Calu3 (cell line): ENCODE results near the gene ABHD17A. TPM values are rescaled to one million over a fixed set of nuclear protein-coding genes. Genes with fewer than 3 reads are reported as not detected.
A peak's percentile ranks its signal among the peaks of the same experiment; 100 is the strongest.

Experiments used
- BruUV-seq: library from RNA; stranded (reverse); fragments of 400-500 nt; replicated peaks from 2 replicates; lab custom pipeline; 2021; lab: Mats Ljungman, UMichigan
- CTCF ChIA-PET: fragments of 300-600 bp; sonication (Branson Sonifier 250); formaldehyde crosslinking; loops from one replicate; lab custom pipeline; 2022; ENCODE audit warnings: antibody characterized with exemption; lab: Charles Lee
- DNase-seq: peaks from one replicate; pipeline ENCODE4 v3.0.0; 2022
- H3K27ac Mint-ChIP-seq: one replicate; pipeline ENCODE4 v1.8.0; 2022; ENCODE audit warnings: mixed read lengths; ENCODE audit not compliant: unreplicated experiment
- H3K27me3 Mint-ChIP-seq: one replicate; pipeline ENCODE4 v1.8.0; 2022; ENCODE audit warnings: mixed read lengths; ENCODE audit not compliant: unreplicated experiment
- H3K36me3 Mint-ChIP-seq: one replicate; pipeline ENCODE4 v1.8.0; 2022; ENCODE audit warnings: mild to moderate bottlenecking, moderate library complexity, mixed read lengths; ENCODE audit not compliant: insufficient read depth, unreplicated experiment
- H3K4me1 Mint-ChIP-seq: one replicate; pipeline ENCODE4 v1.8.0; 2022; ENCODE audit warnings: mild to moderate bottlenecking, low read depth, mixed read lengths; ENCODE audit not compliant: unreplicated experiment
- H3K4me3 Mint-ChIP-seq: one replicate; pipeline ENCODE4 v1.8.0; 2022; ENCODE audit warnings: mild to moderate bottlenecking, low read depth, moderate library complexity, mixed read lengths; ENCODE audit not compliant: unreplicated experiment
- H3K9me3 Mint-ChIP-seq: one replicate; pipeline ENCODE4 v1.8.0; 2022; ENCODE audit warnings: low read depth, mixed read lengths; ENCODE audit not compliant: unreplicated experiment
- intact Hi-C: fragments of 100-400 bp; cut with micrococcal nuclease; formaldehyde crosslinking; loops from one replicate; pipeline ENCODE4 v1.10.0; 2022; ENCODE audit not compliant: unreplicated experiment
- total RNA-seq: library from RNA; stranded (reverse); gene quantifications from 2 replicates; pipeline ENCODE4 v1.2.3, GENCODE V29; 2022
- TF ChIP-seq, protein P1 (sequence below): fragments of 200-600 bp; IDR thresholded peaks from one replicate; pipeline ENCODE4 v1.8.0; 2022; ENCODE audit warnings: antibody characterized with exemption; ENCODE audit not compliant: unreplicated experiment

The ABHD17A gene
- total RNA-seq, 1 experiment from 2014 or later: 35.2 TPM

DNA sequence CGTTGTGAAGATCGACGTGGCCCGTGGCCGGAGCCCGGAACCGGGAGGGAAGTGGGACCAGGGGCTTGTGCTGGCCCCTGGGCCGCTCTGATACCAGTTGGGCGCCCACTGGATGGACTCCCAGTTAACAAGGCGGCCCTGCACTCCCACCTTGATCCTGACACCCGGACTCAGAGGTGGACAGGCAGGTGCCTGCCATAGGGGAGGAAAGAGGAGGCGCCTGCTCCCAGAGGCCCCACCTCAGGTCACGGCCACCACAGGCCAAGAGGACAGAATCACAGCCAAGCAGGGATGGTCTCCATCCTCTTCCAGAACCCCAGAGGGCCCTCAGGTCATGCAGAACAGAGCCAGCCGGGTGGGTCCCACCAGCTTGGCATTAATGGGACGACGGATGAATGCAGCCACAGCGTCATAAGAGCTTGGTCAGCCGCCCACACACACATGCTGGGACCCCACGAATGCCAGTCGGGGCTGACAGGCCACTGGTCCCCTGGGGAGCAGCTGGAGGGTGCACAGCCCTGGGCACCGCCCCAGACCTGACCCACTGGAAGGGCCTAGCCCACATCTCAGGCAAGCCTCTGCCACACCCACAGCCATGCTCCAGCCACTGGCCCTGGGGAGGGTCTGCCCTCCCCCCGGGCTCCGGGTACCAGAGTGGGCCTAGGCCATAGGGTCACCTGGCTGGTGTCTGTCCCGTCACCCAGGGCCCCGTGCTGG, 12.3 kb downstream of the ABHD17A start:
- Mint-ChIP-seq H3K4me1 (peaks cover 8% of the 10 kb centered on the region), H3K36me3 (peaks cover 25% of the 10 kb centered on the region), H3K27me3 (no peaks in the 10 kb centered on the region), H3K9me3 (no peaks in the 10 kb centered on the region), H3K4me3 (peak overlapping the region; percentile 96), H3K27ac (no peak overlapping the region)
- no TSS peak for BruUV-seq
- intact Hi-C loops: no loop called here
- TF ChIP-seq, protein P1, sequence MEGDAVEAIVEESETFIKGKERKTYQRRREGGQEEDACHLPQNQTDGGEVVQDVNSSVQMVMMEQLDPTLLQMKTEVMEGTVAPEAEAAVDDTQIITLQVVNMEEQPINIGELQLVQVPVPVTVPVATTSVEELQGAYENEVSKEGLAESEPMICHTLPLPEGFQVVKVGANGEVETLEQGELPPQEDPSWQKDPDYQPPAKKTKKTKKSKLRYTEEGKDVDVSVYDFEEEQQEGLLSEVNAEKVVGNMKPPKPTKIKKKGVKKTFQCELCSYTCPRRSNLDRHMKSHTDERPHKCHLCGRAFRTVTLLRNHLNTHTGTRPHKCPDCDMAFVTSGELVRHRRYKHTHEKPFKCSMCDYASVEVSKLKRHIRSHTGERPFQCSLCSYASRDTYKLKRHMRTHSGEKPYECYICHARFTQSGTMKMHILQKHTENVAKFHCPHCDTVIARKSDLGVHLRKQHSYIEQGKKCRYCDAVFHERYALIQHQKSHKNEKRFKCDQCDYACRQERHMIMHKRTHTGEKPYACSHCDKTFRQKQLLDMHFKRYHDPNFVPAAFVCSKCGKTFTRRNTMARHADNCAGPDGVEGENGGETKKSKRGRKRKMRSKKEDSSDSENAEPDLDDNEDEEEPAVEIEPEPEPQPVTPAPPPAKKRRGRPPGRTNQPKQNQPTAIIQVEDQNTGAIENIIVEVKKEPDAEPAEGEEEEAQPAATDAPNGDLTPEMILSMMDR: no peak
- CTCF ChIA-PET: no interaction called here
- DNase-seq: no peak

DNA sequence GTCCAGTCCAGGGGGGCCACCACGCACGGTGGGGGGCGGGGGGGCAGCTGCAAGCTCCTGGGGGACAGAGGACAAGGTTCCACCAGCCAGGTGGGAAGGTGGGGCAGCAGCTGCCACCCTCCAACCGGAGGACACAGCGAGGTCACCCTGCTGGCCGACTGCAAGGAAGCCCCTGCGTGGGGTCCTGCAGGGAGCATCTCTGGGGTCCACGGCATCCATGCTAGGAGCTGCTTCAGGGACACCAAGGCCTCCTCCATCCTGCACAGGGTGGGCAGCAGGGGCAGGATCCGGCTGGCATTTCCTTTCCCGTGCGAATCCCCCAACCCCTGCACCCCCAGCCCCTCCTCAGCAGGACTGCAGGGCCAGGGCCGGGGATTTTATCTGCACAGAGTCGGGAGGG, 13.7 kb downstream of the ABHD17A start:
- no peaks in the 10 kb centered on the region for H3K27me3 Mint-ChIP-seq
- TF ChIP-seq, protein P1: no peak
- H3K27ac Mint-ChIP-seq: no peak overlapping the region
- H3K36me3 Mint-ChIP-seq: peaks cover 25% of the 10 kb centered on the region
- H3K9me3 Mint-ChIP-seq: no peaks in the 10 kb centered on the region
- DNase-seq: no peak
- H3K4me3 Mint-ChIP-seq: no peak overlapping the region
- intact Hi-C loops: no loop called here
- peaks cover 8% of the 10 kb centered on the region for H3K4me1 Mint-ChIP-seq
- CTCF ChIA-PET: no interaction called here
- no TSS peak for BruUV-seq

DNA sequence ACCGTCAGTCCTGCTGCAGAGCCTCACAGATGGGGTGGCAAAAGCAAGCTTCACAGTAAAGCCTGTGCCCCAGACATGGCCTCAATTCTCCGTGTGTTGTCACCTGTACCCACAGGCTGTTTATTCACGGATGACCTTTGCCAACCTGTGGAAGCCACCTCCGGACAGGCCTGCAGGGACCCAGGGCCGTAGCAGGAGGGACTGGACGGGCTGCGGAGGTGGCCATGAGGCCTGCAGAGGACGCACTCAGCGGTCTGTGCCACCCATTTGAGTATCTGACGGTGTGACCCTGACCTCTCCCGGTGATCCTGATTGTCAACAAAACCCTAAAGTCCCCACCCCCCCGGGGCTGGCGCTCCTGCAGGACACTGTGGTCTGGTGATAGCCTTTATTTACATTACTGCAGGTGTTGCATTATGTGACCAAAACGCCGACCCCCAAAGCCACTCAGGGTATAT, 14.1 kb downstream of the ABHD17A start:
- Mint-ChIP-seq H3K4me3 (no peak overlapping the region), H3K27me3 (no peaks in the 10 kb centered on the region), H3K27ac (no peak overlapping the region), H3K36me3 (peaks cover 20% of the 10 kb centered on the region), H3K4me1 (peaks cover 8% of the 10 kb centered on the region), H3K9me3 (no peaks in the 10 kb centered on the region)
- CTCF ChIA-PET: no interaction called here
- TF ChIP-seq, protein P1: no peak
- intact Hi-C loops: no loop called here
- no TSS peak for BruUV-seq
- DNase-seq: no peak

DNA sequence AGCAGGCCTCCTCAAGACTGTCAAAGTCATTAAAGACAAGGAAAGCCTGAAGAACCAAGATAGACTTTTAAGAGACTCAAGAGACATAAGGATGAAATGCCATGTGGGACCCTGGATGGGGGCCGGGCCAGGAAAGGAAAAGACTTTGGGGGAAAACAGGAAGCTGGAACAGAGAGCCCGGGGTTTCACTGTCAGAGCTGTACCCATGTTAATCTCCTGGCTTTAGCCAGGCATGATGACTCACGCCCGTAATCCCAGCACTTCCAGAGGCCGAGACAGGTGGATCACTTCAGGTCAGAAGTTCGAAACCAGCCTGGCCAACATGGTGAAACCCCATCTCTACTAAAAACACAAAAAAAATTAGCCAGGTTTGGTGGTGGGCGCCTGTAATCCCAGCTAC, 16.3 kb downstream of the ABHD17A start:
- Mint-ChIP-seq H3K27ac (no peak overlapping the region), H3K27me3 (no peaks in the 10 kb centered on the region), H3K36me3 (peaks cover 19% of the 10 kb centered on the region), H3K4me3 (no peak overlapping the region), H3K4me1 (peaks cover 3% of the 10 kb centered on the region), H3K9me3 (no peaks in the 10 kb centered on the region)
- no TSS peak for BruUV-seq
- TF ChIP-seq, protein P1: no peak
- CTCF ChIA-PET: no interaction called here
- intact Hi-C loops: no loop called here
- DNase-seq: no peak
